Measurements from ENCODE around the gene MGA. TPM values are rescaled to one million over a fixed set of nuclear protein-coding genes. Genes with fewer than 3 reads are reported as not detected.

The MGA gene
- total RNA-seq, 2 donors from 2014 or later = 35.6 to 37.5 TPM

DNA sequence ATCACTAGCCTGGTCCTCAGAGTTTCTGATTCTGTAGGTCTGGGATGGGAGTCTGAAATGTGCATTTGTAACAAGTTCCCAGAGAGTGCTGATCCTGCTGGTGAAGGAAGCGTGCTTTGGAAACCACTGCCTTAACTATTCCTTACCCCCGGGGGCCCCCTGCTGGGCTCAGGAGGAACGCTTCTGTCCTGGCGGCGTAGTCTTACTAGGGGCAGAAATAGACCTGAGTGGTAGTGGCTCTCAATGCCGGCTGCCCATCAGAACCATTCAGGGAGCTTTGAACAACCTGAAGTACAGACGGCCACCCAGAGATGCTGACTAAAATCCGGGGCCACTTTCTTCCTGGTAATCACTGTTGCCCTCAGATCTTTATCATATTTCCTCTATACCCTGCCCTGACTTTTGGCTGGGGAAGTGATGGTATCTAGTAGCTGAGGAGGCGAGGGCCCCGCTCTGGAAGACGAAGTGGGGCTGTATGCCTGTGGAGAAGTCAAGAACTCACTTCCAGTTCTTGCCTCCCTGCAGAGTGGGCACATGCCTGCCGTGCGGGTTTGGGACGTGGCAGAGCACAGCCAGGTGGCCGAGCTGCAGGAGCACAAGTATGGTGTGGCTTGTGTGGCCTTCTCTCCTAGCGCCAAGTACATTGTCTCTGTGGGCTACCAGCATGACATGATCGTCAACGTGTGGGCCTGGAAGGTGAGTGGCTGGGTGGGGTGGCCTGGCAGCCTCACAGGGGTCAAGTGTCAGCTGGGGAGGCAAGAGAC, 151.4 kb downstream of the MGA start:
- DNase-seq = peak; percentile 77 to 80
- Mint-ChIP-seq H3K9me3 (no peaks in the 10 kb centered on the region), H3K27me3 (ENCODE audit: low read depth) (no peaks in the 10 kb centered on the region), H3K4me1 (ENCODE audit: low read depth) (no peaks in the 10 kb centered on the region), H3K36me3 (ENCODE audit: insufficient read depth in 2 of 2) (peaks cover 0 to 1% of the 10 kb centered on the region in 2 donors), H3K27ac (peak overlapping the region; percentile 9), H3K4me3 (no peak overlapping the region)
- peak; percentile 87 to 89 for ATAC-seq (replicated peaks in 1 of 2)

GRCh38 chr15:41812820-41813375, 152.7 kb downstream of the MGA start:
- no peaks in the 10 kb centered on the region for H3K4me1 Mint-ChIP-seq (ENCODE audit: low read depth)
- DNase-seq (no peak), ATAC-seq (replicated peaks in 1 of 2) (no peak)
- H3K9me3 Mint-ChIP-seq = no peaks in the 10 kb centered on the region
- H3K27me3 Mint-ChIP-seq (ENCODE audit: low read depth) = no peaks in the 10 kb centered on the region
- H3K27ac Mint-ChIP-seq = no peak overlapping the region
- peaks cover 0 to 1% of the 10 kb centered on the region in 2 donors for H3K36me3 Mint-ChIP-seq (ENCODE audit: insufficient read depth in 2 of 2)
- no peak overlapping the region for H3K4me3 Mint-ChIP-seq

DNA sequence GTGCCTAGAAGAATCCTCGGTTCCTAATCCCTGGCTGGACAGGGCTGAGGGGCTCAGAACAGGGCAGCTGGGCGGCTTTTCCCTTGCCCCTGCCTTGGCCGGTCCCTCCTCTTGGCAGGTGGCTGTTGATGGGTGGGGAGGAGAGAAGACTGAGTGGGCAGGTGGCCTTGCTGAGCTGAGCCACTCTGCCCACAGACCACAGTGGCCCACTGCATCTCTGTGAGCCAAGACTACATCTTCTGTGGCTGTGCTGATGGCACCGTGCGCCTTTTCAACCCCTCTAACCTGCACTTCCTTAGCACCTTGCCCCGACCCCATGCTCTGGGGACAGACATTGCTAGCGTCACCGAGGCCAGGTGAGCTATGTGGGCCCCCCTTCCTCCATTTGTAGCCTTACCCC, 153.2 kb downstream of the MGA start:
- Mint-ChIP-seq H3K27me3 (ENCODE audit: low read depth) (no peaks in the 10 kb centered on the region), H3K4me1 (ENCODE audit: low read depth) (no peaks in the 10 kb centered on the region), H3K27ac (no peak overlapping the region), H3K4me3 (no peak overlapping the region), H3K9me3 (no peaks in the 10 kb centered on the region), H3K36me3 (ENCODE audit: insufficient read depth in 2 of 2) (peaks cover 0 to 1% of the 10 kb centered on the region in 2 donors)
- no peak for DNase-seq
- no peak for ATAC-seq (replicated peaks in 1 of 2)

- Mint-ChIP-seq H3K27me3 (ENCODE audit: low read depth) (no peaks in the 10 kb centered on the region), H3K4me3 (no peak overlapping the region), H3K4me1 (ENCODE audit: low read depth) (no peaks in the 10 kb centered on the region), H3K36me3 (ENCODE audit: insufficient read depth in 2 of 2) (peaks cover 0 to 1% of the 10 kb centered on the region in 2 donors), H3K9me3 (no peaks in the 10 kb centered on the region), H3K27ac (no peak overlapping the region)
- ATAC-seq (replicated peaks in 1 of 2) = no peak
- DNase-seq = no peak
Measured at GRCh38 chr15:41814534-41814933, 154.3 kb downstream of the MGA start.

- peaks cover 0 to 1% of the 10 kb centered on the region in 2 donors for H3K36me3 Mint-ChIP-seq (ENCODE audit: insufficient read depth in 2 of 2)
- no peak overlapping the region for H3K4me3 Mint-ChIP-seq
- H3K27ac Mint-ChIP-seq = no peak overlapping the region
- no peaks in the 10 kb centered on the region for H3K4me1 Mint-ChIP-seq (ENCODE audit: low read depth)
- ATAC-seq (replicated peaks in 1 of 2) (no peak), DNase-seq (no peak)
- no peaks in the 10 kb centered on the region for H3K9me3 Mint-ChIP-seq
- H3K27me3 Mint-ChIP-seq (ENCODE audit: low read depth) = no peaks in the 10 kb centered on the region
Measured at GRCh38 chr15:41816788-41817187, 156.6 kb downstream of the MGA start.

DNA sequence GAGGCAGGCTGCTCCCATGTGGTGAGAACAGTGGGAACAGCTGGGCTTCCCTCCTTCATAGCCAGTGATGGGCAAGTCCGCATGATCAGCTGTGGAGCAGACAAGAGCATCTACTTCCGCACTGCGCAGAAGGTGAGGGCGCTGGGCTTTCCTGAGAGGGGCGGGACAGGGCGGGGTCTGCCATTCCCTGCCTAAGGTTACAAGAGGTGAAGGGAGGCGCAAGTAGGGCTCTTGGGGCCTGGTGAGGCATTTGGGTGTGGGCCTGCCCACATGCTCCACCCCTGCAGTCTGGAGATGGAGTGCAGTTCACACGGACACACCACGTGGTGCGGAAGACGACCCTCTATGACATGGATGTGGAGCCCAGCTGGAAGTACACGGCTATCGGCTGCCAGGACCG, 157.1 kb downstream of the MGA start:
- Mint-ChIP-seq H3K4me3 (no peak overlapping the region), H3K27ac (no peak overlapping the region), H3K4me1 (ENCODE audit: low read depth) (no peaks in the 10 kb centered on the region), H3K9me3 (no peaks in the 10 kb centered on the region), H3K27me3 (ENCODE audit: low read depth) (no peaks in the 10 kb centered on the region), H3K36me3 (ENCODE audit: insufficient read depth in 2 of 2) (peaks cover 0 to 1% of the 10 kb centered on the region in 2 donors)
- no peak for ATAC-seq (replicated peaks in 1 of 2)
- no peak for DNase-seq

- peaks cover 0 to 1% of the 10 kb centered on the region in 2 donors for H3K36me3 Mint-ChIP-seq (ENCODE audit: insufficient read depth in 2 of 2)
- DNase-seq (no peak), ATAC-seq (replicated peaks in 1 of 2) (no peak)
- H3K4me1 Mint-ChIP-seq (ENCODE audit: low read depth) = no peaks in the 10 kb centered on the region
- no peak overlapping the region for H3K4me3 Mint-ChIP-seq
- no peak overlapping the region for H3K27ac Mint-ChIP-seq
- no peaks in the 10 kb centered on the region for H3K9me3 Mint-ChIP-seq
- no peaks in the 10 kb centered on the region for H3K27me3 Mint-ChIP-seq (ENCODE audit: low read depth)
Measured at GRCh38 chr15:41817781-41818180, 157.6 kb downstream of the MGA start.

DNA sequence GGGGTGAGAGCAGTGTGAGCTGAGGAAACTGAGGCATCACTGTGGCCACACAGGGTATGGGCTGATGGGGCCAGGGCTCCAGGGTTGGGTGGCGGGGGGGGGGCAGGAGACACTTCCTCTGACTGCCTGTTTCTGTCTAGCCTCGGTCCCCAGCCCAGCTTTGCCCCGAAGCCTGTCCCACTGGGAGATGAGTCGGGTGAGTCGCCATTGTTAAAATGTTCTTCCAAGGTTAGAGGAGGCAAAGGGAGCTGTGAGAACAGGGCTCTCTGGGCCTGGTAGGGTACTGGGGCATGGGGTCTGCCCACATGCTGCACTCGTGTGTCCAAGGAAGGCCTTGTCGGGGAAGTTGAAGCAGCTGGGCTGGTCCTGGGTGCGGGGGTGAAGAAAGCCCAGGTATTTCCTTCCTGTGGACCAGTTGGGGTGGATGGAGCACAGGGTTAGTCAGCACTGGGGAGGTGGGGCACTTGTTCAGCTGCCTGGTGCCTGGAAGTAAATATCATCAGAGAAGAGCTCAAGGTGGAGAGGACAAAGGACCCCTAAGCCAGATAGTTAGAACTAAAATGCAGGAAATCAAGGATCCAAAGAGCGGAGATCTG, 159.3 kb downstream of the MGA start:
- no peak overlapping the region for H3K27ac Mint-ChIP-seq

DNA sequence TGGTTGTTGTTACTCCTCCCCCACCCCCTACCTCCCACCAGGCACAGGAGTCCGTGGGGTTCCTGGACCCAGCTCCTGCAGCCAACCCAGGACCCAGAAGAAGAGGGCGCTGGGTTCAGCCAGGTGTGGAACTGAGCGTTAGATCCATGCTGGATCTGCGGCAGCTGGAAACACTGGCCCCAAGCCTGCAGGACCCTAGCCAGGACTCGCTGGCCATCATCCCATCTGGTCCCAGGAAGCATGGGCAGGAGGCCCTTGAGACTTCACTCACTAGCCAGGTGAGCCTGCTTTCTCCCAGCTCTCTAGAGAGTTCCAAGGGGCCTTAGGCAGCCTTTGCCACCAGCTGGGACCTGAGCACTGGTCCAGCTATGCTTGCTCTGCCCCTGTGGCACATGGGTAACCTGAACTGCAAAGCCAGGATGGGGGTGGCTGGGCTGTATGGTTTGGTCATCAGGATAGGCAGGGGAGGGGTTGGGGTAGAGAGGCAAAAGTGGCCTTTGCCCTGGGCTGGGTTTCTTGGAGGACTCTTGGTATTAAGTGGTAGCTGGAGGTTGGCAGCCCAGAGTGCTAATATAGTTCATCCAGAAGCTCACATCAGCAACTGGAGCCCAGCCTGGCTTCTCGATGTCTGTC, 160.7 kb downstream of the MGA start:
- ATAC-seq (replicated peaks in 1 of 2) (no peak), DNase-seq (no peak)
- Mint-ChIP-seq H3K27ac (no peak overlapping the region), H3K4me1 (ENCODE audit: low read depth) (no peaks in the 10 kb centered on the region), H3K9me3 (no peaks in the 10 kb centered on the region), H3K27me3 (ENCODE audit: low read depth) (no peaks in the 10 kb centered on the region), H3K4me3 (no peak overlapping the region), H3K36me3 (ENCODE audit: insufficient read depth in 2 of 2) (peaks cover 0 to under 1% of the 10 kb centered on the region in 2 donors)

More for the DNA sequence above, 159.3 kb downstream of the MGA start:
- Mint-ChIP-seq H3K4me1 (ENCODE audit: low read depth) (no peaks in the 10 kb centered on the region), H3K27me3 (ENCODE audit: low read depth) (no peaks in the 10 kb centered on the region), H3K9me3 (no peaks in the 10 kb centered on the region), H3K36me3 (ENCODE audit: insufficient read depth in 2 of 2) (peaks cover 0 to 1% of the 10 kb centered on the region in 2 donors), H3K4me3 (no peak overlapping the region)
- ATAC-seq (replicated peaks in 1 of 2) (no peak), DNase-seq (no peak)

- Mint-ChIP-seq H3K9me3 (no peaks in the 10 kb centered on the region), H3K27me3 (ENCODE audit: low read depth) (no peaks in the 10 kb centered on the region), H3K4me3 (no peak overlapping the region), H3K4me1 (ENCODE audit: low read depth) (no peaks in the 10 kb centered on the region), H3K27ac (no peak overlapping the region), H3K36me3 (ENCODE audit: insufficient read depth in 2 of 2) (no peaks in the 10 kb centered on the region)
- DNase-seq (no peak), ATAC-seq (replicated peaks in 1 of 2) (no peak)
Measured at GRCh38 chr15:41821831-41822230, 161.6 kb downstream of the MGA start.

GRCh38 chr15:41822471-41822870, 162.3 kb downstream of the MGA start:
- H3K9me3 Mint-ChIP-seq = no peaks in the 10 kb centered on the region

More at GRCh38 chr15:41822471-41822870, 162.3 kb downstream of the MGA start:
- no peak for DNase-seq
- Mint-ChIP-seq H3K4me1 (ENCODE audit: low read depth) (peaks cover under 1% of the 10 kb centered on the region), H3K27ac (no peak overlapping the region), H3K36me3 (ENCODE audit: insufficient read depth in 2 of 2) (no peaks in the 10 kb centered on the region), H3K4me3 (no peak overlapping the region), H3K27me3 (ENCODE audit: low read depth) (no peaks in the 10 kb centered on the region)
- ATAC-seq (replicated peaks in 1 of 2) = no peak
